Stomach (tissue), 9 donors: Measurements from ENCODE around the gene ATXN2L. TPM values are rescaled to one million over a fixed set of nuclear protein-coding genes. Genes with fewer than 3 reads are reported as not detected.

Source experiments
- DNase-seq, 2 donors: peaks; one replicate each; pipeline versions ENCODE4 v3.0.0 to v3.0.0-alpha.2; 2013 to 2019
- H3K27ac ChIP-seq, 5 donors: fragments of 200-600 bp in 4 of 5; sonication (generic) in 4 of 5; one replicate each; pipeline ENCODE4 v1.5.1; 2013 to 2019; ENCODE audit warnings: mild to moderate bottlenecking in 1 of 5, moderate library complexity in 1 of 5
- H3K27me3 ChIP-seq, 3 donors: fragments of 200-600 bp; sonication (generic); one replicate each; pipeline ENCODE4 v1.5.1; 2017 to 2019; ENCODE audit warnings: mixed run types in 1 of 3
- H3K36me3 ChIP-seq, 4 donors: fragments of 200-600 bp; sonication (generic); 1 replicate in 3 of 4; 2 replicates in 1 of 4; pipeline ENCODE4 v1.5.1; 2016 to 2019
- H3K4me1 ChIP-seq, 4 donors: fragments of 200-600 bp; sonication (generic); one replicate each; pipeline ENCODE4 v1.5.1; 2016 to 2019
- H3K4me3 ChIP-seq, 4 donors: fragments of 200-600 bp; sonication (generic) in 3 of 4; one replicate each; pipeline ENCODE4 v1.5.1; 2016 to 2019; ENCODE audit warnings: mild to moderate bottlenecking in 1 of 4
- H3K9me3 ChIP-seq, 4 donors: fragments of 200-600 bp; sonication (generic); one replicate each; pipeline ENCODE4 v1.5.1; 2016 to 2019
- EP300 ChIP-seq: sonication (generic); formaldehyde crosslinking; IDR thresholded peaks from one replicate; pipeline ENCODE4 v1.6.1; 2017; ENCODE audit warnings: antibody characterized with exemption
- POLR2A ChIP-seq, 4 donors: fragments of 450-650 bp; IDR thresholded peaks; one replicate each; pipeline ENCODE4 v1.6.1; 2016; ENCODE audit warnings: antibody characterized with exemption in 4 of 4, control low read depth in 2 of 4, mild to moderate bottlenecking in 1 of 4, moderate library complexity in 1 of 4
- POLR2AphosphoS5 ChIP-seq, 3 donors: sonication (generic); formaldehyde crosslinking; IDR thresholded peaks; one replicate each; pipeline ENCODE4 v1.6.1; 2016; ENCODE audit warnings: antibody characterized with exemption in 3 of 3
- WGBS, 5 donors: extraction: QIAGEN DNeasy Blood & Tissue Kit in 3 of 5; methylation state at CpG; one replicate each; pipeline versions ENCODE4 v1.1.5 to v1.1.7; 2013 to 2018; 5-methylcytosine and 5-hydroxymethylcytosine counted together
- intact Hi-C: fragments of 100-400 bp; cut with DNase I; formaldehyde crosslinking; loops from one replicate; pipeline ENCODE4 v1.15.1; 2023; ENCODE audit warnings: low total_unique reads
- polyA plus RNA-seq, 3 donors: library from polyadenylated mRNA; stranded (reverse); fragments of 200-250 nt; gene quantifications; one replicate each; pipeline ENCODE4 v1.2.3, GENCODE V29; 2013
- total RNA-seq, 5 donors: library from RNA; depleted of rRNA; stranded (reverse); fragments of >200 nt; gene quantifications; one replicate each; pipeline versions ENCODE4 v1.1.0 to v1.2.3, GENCODE V29; 2014 to 2016
- TF ChIP-seq, protein P1 (sequence below), 7 experiments: fragments of 450-650 bp in 4 of 7; fragments of 200-600 bp in 3 of 7; sonication (generic) in 3 of 7; IDR thresholded peaks; one replicate each; pipeline ENCODE4 v1.5.1; 2016 to 2019; ENCODE audit warnings: antibody characterized with exemption in 7 of 7, control low read depth in 2 of 7, mild to moderate bottlenecking in 1 of 7
- donor health status: healthy with polysubstance abuse.
- donor health status: Bipolar disorder and iron deficiency.
- donor health status: healthy.

Gene ATXN2L
- total and polyA plus RNA-seq, 8 donors: 24.4 to 644 (median 64.8) TPM

DNA sequence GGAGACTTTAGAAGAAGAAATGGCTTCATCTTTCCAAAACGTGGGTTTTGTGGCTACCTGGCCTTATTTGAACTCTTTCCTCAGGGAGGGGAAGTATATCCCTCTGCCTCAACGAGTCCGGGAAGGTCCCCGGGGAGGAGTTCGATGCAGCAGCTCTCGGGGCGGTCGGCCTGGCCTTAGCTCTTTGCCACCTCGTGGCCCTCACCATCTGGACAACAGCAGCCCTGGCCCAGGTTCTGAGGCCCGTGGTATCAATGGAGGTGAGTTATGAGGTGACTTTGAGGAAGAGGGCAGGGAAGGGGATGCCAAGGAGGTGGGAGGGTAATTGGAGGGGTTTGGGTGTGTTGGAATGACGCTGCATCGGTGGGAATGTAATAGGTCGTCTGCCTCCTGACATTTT is 7.7 kb downstream of the ATXN2L start:
- no peak overlapping the region for H3K27ac ChIP-seq
- intact Hi-C loops: loop anchor here (10.0 kb wide), 1 partner anchor 54 kb away; no protein-coding TSS in a partner anchor
- H3K9me3 ChIP-seq: no peaks in the 10 kb centered on the region
- no peaks in the 10 kb centered on the region for H3K27me3 ChIP-seq
- peaks cover 90 to 100% (median 100%) of the 10 kb centered on the region in 4 donors for H3K36me3 ChIP-seq
- peaks cover 3 to 20% (median 8%) of the 10 kb centered on the region in 4 donors for H3K4me1 ChIP-seq
- 88 to 94% (median 90%) methylated on average over 13 of the region's 13 CpGs for WGBS, 5 donors
- no peak overlapping the region for H3K4me3 ChIP-seq
- no peak for DNase-seq
- no peak for TF ChIP-seq POLR2AphosphoS5 (IDR thresholded peaks at IDR 0.05)
- no peak for TF ChIP-seq POLR2A (IDR thresholded peaks at IDR 0.05)
- TF ChIP-seq EP300: no peak
- TF ChIP-seq, protein P1, sequence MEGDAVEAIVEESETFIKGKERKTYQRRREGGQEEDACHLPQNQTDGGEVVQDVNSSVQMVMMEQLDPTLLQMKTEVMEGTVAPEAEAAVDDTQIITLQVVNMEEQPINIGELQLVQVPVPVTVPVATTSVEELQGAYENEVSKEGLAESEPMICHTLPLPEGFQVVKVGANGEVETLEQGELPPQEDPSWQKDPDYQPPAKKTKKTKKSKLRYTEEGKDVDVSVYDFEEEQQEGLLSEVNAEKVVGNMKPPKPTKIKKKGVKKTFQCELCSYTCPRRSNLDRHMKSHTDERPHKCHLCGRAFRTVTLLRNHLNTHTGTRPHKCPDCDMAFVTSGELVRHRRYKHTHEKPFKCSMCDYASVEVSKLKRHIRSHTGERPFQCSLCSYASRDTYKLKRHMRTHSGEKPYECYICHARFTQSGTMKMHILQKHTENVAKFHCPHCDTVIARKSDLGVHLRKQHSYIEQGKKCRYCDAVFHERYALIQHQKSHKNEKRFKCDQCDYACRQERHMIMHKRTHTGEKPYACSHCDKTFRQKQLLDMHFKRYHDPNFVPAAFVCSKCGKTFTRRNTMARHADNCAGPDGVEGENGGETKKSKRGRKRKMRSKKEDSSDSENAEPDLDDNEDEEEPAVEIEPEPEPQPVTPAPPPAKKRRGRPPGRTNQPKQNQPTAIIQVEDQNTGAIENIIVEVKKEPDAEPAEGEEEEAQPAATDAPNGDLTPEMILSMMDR (IDR thresholded peaks at IDR 0.05): no peak

DNA sequence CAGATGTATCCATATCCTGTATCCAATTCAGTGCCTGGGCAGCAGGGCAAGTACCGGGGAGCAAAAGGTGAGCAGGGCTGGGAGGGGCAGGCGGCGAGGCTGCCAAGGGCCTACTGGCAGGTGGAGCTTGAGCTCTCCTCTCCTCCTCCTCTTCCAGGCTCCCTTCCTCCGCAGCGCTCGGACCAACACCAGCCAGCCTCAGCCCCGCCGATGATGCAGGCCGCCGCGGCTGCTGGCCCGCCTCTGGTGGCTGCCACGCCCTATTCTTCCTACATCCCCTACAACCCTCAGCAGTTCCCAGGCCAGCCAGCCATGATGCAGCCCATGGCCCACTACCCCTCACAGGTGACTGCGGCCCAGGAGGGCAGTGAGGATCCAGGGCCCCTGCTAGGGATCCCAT is 11.6 kb downstream of the ATXN2L start:
- Histone ChIP-seq H3K4me1 (no peaks in the 10 kb centered on the region), H3K36me3 (peaks cover 82 to 100% (median 98%) of the 10 kb centered on the region in 4 donors), H3K4me3 (no peak overlapping the region), H3K27ac (no peak overlapping the region), H3K27me3 (no peaks in the 10 kb centered on the region), H3K9me3 (no peaks in the 10 kb centered on the region)
- TF ChIP-seq POLR2A (IDR thresholded peaks at IDR 0.05) (no peak), POLR2AphosphoS5 (IDR thresholded peaks at IDR 0.05) (no peak), EP300 (no peak)
- TF ChIP-seq, protein P1 (IDR thresholded peaks at IDR 0.05): no peak
- no peak for DNase-seq
- 88 to 95% (median 92%) methylated on average over 11 to 14 of the region's 14 CpGs for WGBS, 5 donors
- intact Hi-C loops: loop anchor here (10.0 kb wide), 1 partner anchor 50 kb away; no protein-coding TSS in a partner anchor

DNA sequence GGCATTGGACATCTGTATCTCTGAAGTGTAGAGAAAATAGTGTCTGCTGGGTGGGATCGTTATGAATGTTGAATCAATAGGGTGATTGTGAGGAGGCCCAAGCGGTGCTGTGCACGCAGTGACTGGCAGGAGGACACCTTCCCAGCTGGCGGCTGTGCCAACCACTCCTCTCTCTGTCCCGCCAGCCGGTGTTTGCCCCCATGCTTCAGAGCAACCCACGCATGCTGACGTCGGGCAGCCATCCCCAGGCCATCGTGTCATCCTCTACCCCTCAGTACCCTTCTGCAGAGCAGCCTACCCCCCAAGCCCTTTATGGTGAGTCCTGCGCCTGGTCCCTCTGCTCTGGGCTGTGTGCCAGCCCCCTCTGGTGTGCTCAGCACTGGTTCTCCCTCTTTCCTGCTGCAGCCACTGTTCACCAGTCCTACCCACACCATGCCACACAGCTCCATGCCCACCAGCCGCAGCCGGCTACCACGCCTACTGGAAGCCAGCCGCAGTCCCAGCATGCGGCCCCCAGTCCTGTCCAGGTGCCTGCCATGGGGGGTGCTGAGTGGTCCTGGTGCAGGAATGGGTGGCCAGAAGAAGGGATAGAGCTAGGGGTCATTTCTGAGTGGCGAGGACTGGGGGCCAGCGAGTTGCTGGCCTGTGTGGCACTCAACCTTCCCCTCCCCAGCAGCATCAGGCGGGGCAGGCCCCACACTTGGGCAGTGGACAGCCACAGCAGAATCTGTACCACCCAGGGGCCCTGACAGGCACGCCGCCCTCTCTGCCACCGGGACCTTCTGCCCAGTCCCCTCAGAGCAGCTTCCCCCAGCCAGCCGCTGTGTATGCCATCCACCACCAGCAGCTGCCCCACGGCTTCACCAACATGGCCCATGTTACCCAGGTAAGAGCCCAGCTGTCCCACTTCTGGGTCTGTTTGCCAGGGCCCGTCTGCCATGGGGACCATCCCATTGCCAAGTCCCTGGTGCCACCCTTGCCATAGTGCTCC is 12.4 kb downstream of the ATXN2L start:
- no peaks in the 10 kb centered on the region for H3K4me1 ChIP-seq
- peaks cover 74 to 93% (median 89%) of the 10 kb centered on the region in 4 donors for H3K36me3 ChIP-seq
- H3K27ac ChIP-seq: no peak overlapping the region
- 92 to 94% (median 93%) methylated on average over 17 to 25 of the region's 25 CpGs for WGBS, 5 donors
- TF ChIP-seq, protein P1 (IDR thresholded peaks at IDR 0.05): no peak
- TF ChIP-seq POLR2A (IDR thresholded peaks at IDR 0.05) (no peak), POLR2AphosphoS5 (IDR thresholded peaks at IDR 0.05) (no peak), EP300 (no peak)
- H3K9me3 ChIP-seq: no peaks in the 10 kb centered on the region
- intact Hi-C loops: loop anchor here (10.0 kb wide), 1 partner anchor 50 kb away; no protein-coding TSS in a partner anchor
- no peaks in the 10 kb centered on the region for H3K27me3 ChIP-seq
- H3K4me3 ChIP-seq: no peak overlapping the region
- DNase-seq: no peak

DNA sequence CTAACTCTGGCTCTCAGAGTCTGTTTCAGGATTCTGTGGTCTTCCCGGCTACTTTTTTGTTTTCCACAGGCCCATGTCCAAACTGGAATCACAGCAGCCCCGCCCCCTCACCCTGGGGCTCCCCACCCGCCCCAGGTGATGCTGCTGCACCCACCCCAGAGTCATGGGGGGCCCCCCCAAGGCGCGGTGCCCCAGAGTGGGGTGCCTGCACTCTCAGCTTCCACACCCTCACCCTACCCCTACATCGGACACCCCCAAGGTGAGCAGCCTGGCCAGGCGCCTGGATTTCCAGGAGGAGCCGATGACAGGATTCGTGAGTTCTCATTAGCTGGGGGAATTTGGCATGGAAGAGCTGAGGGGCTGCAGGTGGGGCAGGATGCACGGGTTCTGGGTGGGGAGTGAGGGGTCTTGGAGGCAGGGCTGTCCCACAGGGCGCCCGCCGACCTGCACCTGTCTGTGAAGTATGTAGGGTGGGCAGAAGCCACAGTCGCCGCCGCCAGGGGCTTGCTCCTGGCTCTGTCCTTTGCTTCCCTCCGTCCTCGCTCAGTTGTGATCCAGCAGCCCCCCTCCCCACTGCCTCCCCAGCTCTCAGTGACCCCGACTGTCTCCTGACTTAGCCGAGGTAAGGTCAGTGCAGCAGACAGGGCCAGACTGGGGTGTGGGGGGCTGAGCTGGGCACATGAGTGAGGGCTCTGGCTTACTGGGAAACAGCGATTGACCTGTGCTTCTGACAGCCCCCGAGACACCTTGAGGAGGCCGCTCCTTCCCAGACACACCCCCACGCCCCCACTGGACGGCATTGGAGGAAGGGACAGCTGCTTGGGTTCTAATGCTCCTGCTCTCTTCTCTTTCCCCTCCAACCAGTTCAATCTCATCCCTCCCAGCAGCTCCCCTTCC is 13.3 kb downstream of the ATXN2L start:
- no peak overlapping the region for H3K4me3 ChIP-seq
- 91 to 94% (median 92%) methylated on average over 20 to 25 of the region's 25 CpGs for WGBS, 5 donors
- H3K27ac ChIP-seq: no peak overlapping the region
- TF ChIP-seq EP300 (no peak), POLR2AphosphoS5 (IDR thresholded peaks at IDR 0.05) (no peak), POLR2A (IDR thresholded peaks at IDR 0.05) (no peak)
- TF ChIP-seq, protein P1 (IDR thresholded peaks at IDR 0.05): no peak
- H3K27me3 ChIP-seq: no peaks in the 10 kb centered on the region
- H3K4me1 ChIP-seq: no peaks in the 10 kb centered on the region
- no peak for DNase-seq
- no peaks in the 10 kb centered on the region for H3K9me3 ChIP-seq
- intact Hi-C loops: loop anchor here (10.0 kb wide), 1 partner anchor 49 kb away; no protein-coding TSS in a partner anchor
- H3K36me3 ChIP-seq: peaks cover 64 to 86% (median 85%) of the 10 kb centered on the region in 4 donors
